ENCODE data around the gene LRRC31. TPM values are rescaled to one million over a fixed set of nuclear protein-coding genes. Genes with fewer than 3 reads are reported as not detected.

LRRC31 gene
- total RNA-seq, 1 donor from 2014 or later: not detected

DNA sequence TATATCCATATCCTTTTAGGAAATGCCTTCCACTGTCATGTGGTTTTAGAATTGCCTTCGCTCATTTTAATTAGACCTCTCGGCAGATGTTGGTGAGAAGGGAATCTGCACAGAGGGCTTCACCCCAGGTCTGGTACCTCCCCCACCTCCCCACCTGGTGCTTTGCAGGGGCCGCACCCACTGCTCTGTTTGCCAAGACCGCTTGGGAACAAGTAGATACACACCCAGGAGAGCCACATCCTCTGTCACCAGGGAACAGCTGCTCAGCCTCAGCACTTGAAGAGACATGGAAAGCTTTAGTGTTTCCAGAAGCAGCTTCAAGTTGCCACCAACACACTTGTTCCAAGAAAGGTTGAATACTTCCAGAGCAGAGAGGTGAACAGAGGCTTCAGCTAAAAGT lies 21.8 kb downstream of the LRRC31 start:
- no peak for DNase-seq (ENCODE audit: low spot score in 2 of 2)
- Histone ChIP-seq H3K36me3 (no peaks in the 10 kb centered on the region), H3K27me3 (no peaks in the 10 kb centered on the region), H3K4me3 (no peak overlapping the region), H3K4me1 (no peaks in the 10 kb centered on the region), H3K9me3 (no peaks in the 10 kb centered on the region), H3K27ac (no peak overlapping the region)
- TF ChIP-seq CTCF (IDR thresholded peaks at IDR 0.05): no peak
- intact Hi-C loops (cut with DNase I): no loop called here

DNA sequence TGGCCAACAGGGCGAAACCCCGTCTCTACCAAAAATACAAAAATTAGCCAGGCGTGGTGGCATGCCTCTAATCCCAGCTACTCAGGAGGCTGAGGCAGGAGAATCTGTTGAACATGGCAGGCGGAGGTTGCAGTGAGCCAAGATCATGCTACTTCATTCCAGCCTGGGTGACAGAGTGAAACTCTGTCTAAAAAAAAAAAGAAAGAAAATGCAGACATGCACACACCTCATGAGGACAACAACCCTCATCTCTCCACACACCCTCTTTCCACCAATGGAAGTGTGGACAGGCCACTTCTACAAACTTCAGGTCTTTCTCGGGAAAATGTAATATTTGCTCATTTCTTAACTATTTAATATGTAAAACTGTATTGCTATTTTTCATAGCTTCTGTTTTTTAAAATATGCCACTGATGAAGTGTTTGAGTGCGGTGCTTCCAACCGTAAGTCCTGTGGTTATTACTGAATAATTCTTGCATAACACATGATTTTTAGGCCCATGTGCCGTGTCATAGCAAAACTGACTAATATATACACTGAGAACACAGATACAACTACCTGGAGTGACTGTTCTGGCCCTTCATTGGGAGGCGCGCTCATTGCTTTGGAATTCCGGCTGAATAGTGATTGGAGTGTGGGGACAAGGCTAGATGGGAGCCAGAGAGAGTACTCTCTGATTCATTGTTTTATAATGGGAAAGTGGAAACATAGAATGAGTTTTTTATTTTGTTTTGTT lies 23.1 kb downstream of the LRRC31 start:
- H3K27ac ChIP-seq: no peak overlapping the region
- H3K36me3 ChIP-seq: no peaks in the 10 kb centered on the region
- no peak for DNase-seq (ENCODE audit: low spot score in 2 of 2)
- H3K9me3 ChIP-seq: no peaks in the 10 kb centered on the region
- no peaks in the 10 kb centered on the region for H3K4me1 ChIP-seq
- H3K27me3 ChIP-seq: no peaks in the 10 kb centered on the region
- no peak for TF ChIP-seq CTCF (IDR thresholded peaks at IDR 0.05)
- intact Hi-C loops (cut with DNase I): no loop called here
- no peak overlapping the region for H3K4me3 ChIP-seq

GRCh38 chr3:169842960-169843359 lies 26.8 kb downstream of the LRRC31 start:
- Histone ChIP-seq H3K27me3 (no peaks in the 10 kb centered on the region), H3K9me3 (no peaks in the 10 kb centered on the region), H3K4me3 (no peak overlapping the region), H3K36me3 (no peaks in the 10 kb centered on the region), H3K27ac (no peak overlapping the region), H3K4me1 (no peaks in the 10 kb centered on the region)
- DNase-seq (ENCODE audit: low spot score in 2 of 2): no peak
- TF ChIP-seq CTCF (IDR thresholded peaks at IDR 0.05): no peak
- intact Hi-C loops (cut with DNase I): no loop called here

- no peak overlapping the region for H3K4me3 ChIP-seq
- no peaks in the 10 kb centered on the region for H3K9me3 ChIP-seq
- TF ChIP-seq CTCF (IDR thresholded peaks at IDR 0.05): no peak
- no peaks in the 10 kb centered on the region for H3K27me3 ChIP-seq
- H3K36me3 ChIP-seq: no peaks in the 10 kb centered on the region
- H3K27ac ChIP-seq: no peak overlapping the region
- no peaks in the 10 kb centered on the region for H3K4me1 ChIP-seq
- DNase-seq (ENCODE audit: low spot score in 2 of 2): no peak
- intact Hi-C loops (cut with DNase I): no loop called here
Observed at GRCh38 chr3:169841171-169841570, 28.6 kb downstream of the LRRC31 start.

DNA sequence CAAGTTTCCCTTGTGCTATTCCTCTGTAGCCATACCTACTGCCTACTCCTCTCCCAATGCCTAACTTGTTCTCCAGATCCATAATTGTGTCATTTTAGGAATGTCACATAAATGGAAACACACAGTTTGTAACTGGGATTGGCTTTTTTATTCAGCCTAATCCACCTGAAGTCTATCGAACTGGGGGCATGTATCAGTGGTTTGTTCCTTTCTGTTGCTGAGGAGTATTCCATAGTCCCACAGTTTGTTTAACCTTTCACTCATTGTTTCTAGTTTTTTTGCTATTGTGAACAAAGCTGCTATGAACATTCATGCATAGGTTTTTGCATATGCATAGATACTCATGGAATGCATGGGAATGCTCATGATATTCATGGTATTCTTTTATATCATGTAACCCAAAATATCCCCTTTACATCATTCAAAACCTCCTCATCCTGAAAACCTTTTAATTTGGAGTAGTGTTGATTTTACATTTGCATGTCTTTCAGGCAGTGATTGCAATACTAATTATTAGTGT lies 31.2 kb downstream of the LRRC31 start:
- no peak overlapping the region for H3K27ac ChIP-seq

More for the DNA sequence above, 31.2 kb downstream of the LRRC31 start:
- Histone ChIP-seq H3K36me3 (no peaks in the 10 kb centered on the region), H3K27me3 (no peaks in the 10 kb centered on the region), H3K4me1 (no peaks in the 10 kb centered on the region), H3K9me3 (no peaks in the 10 kb centered on the region), H3K4me3 (no peak overlapping the region)
- no peak for TF ChIP-seq CTCF (IDR thresholded peaks at IDR 0.05)
- intact Hi-C loops (cut with DNase I): no loop called here
- no peak for DNase-seq (ENCODE audit: low spot score in 2 of 2)

Data from ascending aorta (tissue), 2 donors.